NCI-H2081 (cell line): Measurements from ENCODE around the gene RPS19.
A peak's percentile ranks its signal among the peaks of the same experiment; 100 is the strongest.
"Not testable (repeated sequence)": the region's sequence is repeated elsewhere in the genome, so short reads cannot be mapped to it uniquely, and the experiment has no call there.

ENCODE experiments used
- DNase-seq, 2 experiments: peaks; one replicate each; lab custom pipeline; 2025; lab: John Stamatoyannopoulos, UW

RPS19 gene

GRCh38 chr19:41860419-41861115 lies 512 bp downstream of the RPS19 start:
- no peak for DNase-seq

- no peak for DNase-seq
Observed at GRCh38 chr19:41861116-41861768, 1.2 kb downstream of the RPS19 start.

- DNase-seq = no peak
Observed at GRCh38 chr19:41861846-41862245, 1.8 kb downstream of the RPS19 start.

DNA sequence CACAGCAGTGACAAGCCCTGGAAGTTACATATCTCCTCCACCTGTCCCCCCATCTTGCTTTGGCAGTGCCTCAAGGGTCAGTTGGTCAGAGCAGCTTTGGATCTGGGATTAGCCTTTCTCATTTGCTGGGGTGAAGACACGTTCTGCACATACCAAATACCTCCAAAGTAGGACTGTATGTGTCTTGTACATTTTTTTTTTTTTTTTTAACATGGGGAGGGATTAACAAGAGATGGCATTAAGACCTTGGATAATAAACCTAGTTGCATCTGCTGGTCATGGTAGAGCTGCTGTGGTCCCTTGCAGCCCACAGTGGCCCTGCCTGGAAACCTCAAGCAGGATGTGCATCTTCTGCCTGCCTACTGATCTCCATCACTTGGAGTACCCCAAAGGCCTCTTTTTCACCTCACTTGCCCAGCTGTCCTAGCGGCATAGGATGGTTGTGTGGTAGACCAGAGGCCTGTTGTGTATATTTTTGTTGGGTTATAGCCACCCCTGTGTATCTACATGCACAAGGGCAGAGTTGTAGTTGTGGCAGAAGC lies 2.5 kb downstream of the RPS19 start:
- DNase-seq = no peak

DNA sequence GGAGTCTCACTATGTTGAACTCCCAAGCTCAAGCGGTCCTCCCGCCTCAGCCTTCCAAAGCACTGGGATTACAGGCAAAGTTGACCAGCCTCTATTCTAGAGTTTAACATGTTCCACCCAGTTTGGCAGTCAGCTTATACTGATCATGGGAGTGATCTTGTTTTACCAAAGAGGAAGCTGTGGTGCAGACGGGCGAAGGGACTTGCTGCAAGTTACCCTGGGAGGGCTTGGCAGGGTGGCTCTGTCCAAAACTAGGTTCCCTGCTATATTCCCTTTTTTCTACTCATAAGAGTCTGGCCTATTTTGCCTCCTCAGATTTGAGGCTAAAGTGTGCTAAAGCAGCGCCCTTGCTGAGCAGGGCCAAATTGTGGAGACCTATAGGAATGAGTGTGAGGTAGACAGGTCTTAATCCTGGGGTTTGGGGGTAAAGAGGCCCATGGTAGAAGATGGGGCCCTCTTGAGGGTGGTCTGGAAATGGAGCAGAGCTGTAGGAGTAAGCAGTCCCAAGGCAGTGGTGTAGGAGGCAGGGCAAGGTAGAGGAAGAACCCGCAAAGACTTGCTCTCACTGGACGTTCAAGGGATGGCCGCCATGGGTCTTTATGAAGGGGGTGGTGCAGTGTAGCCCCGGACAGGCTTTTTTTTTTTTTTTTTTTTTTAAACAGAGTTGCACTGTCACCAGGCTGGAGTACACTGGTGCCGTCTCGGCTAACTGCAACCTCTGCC lies 3.3 kb downstream of the RPS19 start:
- no peak for DNase-seq

DNA sequence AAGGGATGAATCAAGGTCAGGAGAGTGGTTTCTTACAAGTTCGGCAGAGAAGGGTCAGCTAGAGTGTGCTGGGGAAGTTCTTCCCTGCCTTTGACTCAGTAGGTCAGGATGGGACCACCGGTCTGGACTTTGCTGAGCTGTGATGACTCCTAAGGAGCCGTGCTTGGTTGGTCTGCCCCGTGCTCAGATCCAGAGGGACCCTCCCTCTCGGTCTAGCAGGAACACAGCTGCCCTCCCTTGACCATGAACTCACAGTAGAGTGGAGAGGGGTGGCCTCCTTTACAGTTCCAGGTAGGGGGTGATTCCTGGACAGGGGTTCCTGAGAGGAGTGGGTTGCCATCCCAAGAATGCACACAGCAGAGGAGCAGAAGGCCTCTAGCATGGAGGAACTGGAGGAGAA lies 4.3 kb downstream of the RPS19 start:
- no peak for DNase-seq

GRCh38 chr19:41866284-41866683 lies 6.2 kb downstream of the RPS19 start:
- DNase-seq = no peak

- DNase-seq = no peak
Observed at GRCh38 chr19:41868120-41868988, 8.3 kb downstream of the RPS19 start.

- no peak for DNase-seq
Observed at GRCh38 chr19:41868989-41869300, 8.9 kb downstream of the RPS19 start.

- no peak for DNase-seq
Observed at GRCh38 chr19:41869374-41869955, 9.4 kb downstream of the RPS19 start.

- no peak for DNase-seq
Observed at GRCh38 chr19:41870401-41870873, 10.4 kb downstream of the RPS19 start.

DNA sequence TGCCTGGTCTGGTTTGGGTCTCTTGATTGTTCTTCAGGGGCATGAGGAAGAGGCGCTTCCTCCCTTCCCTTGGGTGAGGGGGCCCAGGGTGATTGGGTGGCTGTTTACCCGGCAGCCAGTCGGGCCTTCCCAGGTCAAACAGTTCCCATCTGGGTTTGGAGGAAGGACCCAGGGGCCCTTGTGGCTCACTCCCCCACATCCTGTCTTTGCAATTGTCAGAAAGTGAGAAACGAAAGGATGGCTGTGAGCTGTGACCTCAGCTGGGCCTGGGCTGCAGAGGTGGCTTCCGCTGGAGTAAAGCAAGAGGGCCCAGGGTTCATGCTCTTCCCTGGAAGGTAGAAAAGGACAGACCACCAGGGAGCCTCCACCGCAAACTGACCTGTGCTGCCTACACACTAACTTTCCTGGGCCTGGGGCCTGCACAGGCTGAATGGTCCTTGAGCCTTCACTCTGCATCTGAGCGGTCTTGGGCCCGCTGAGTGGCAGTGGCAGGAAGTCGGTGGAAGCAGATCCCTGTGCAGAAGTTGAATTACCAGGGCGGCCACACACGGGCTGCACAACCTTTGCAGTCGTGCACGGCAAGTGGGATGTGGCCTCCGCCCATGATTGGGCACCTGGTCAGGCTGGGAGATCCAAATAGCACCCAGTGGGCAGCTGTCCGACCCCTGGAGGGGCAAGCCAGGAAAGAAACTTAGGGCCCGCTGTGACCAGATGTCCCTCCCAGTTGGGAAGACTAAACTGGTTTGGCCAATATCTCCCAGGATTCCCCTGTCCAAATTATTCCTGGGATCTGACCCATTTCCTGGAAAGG lies 11.7 kb downstream of the RPS19 start:
- DNase-seq = no peak

DNA sequence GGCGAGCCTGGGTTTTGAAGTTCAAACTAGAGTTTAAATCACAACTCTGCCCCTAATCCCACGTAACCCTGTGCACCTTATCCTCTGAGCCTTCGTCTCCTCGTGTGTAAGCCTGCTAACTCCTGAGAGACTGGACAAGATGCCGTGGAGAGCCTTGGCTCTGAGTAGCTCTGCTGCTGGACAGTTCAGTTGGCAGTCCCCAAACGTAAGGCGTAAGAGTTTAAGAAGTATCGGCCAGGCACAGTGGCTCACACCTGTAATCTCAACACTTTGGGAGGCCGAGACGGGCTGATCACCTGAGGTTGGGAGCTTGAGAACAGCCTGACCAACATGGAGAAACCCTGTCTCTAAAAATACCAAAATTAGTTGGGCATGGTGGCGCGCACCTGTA lies 12.3 kb downstream of the RPS19 start:
- DNase-seq = no peak

DNA sequence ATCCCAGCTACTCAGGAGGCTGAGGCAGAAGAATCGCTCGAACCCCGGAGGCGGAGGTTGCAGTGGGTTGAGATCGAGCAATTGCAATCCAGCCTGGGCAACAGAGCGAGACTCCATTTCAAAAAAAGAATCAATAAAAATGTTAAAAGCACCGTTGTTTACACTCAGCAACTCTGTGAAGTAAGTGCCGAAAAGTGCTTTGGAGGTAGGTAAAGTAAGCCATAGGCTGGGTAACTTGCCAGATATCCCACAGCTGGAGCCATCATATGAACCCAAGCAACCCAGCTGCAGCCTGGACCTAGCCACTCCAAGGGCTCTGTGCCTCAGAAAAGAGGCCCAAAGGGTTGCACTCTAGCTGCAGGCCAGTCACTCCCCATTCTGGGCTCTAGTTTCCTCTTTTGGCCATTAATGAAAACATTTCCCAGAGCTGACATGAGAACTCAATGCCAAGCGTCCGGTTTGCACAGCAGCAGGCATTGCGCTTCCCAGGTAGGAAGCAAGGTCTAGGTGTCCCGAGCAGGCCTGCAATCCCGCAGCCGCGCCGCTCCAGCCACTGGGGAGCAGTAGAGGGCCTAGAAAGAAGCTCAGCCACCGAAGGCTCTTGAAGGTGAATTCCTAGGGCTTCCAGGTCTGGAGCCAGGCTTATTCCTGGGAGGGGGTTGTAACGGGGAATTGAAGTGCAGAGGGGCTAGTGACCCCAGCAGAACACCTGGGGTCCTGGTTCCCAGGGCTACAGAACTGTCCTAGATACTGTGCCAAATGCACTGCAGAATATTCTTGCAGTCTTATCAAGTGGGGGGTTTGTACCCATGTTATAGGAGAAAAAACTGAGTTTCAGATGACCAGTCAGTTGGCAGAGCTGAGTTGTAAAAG lies 13.0 kb downstream of the RPS19 start:
- peak; percentile 67 for DNase-seq

- DNase-seq = not testable (repeated sequence)
Observed at GRCh38 chr19:41875973-41876372, 15.9 kb downstream of the RPS19 start.

DNA sequence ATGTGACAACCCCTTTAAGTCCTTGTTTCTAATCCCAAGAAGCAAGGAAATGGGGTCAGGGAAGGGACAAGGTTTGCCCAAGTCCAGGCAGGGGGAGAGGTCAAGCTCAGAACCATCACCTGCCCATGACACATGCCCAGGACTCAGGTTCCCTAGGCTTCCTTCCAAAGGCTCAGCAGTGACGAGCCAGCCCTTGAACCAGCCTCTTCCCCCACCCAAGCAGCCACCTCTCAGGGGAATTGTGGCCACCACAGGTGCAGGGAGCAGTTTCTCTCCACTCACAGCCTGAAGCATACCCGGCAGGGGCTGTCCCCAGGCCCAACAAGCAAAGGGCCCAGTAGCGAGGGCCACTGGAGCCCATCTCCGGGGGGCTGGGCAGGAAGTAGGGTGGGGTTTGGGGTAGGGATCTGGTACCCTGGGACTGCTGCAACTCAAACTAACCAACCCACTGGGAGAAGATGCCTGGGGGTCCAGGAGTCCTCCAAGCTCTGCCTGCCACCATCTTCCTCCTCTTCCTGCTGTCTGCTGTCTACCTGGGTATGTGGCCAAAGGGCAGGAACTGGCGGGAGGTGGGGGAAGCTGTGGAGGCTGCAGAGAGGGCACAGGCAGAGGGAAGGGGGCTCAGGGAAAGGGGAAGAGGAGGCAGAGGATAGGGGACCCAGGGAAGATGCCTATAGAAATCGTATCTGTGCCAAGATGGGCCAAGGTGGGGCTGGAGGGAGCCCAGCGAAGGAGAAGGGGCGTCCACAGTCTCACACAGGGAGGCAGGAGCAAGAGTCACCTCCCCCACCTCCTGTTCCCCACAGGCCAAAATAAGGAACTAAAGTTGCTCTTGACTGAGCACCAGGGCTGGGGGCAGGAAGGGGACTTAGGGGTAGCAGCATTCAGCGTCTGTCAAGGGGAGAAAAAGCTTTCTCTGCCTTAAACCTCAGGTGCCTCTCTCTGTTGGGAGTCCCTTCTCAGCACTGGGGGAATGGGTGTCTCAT lies 17.1 kb downstream of the RPS19 start, which contains the start of gene CD79A:
TSS of gene CD79A (plus strand) at position 433 of the 986 bp plus-strand sequence. CDS start at position 459, 26 bp downstream.
- DNase-seq = no peak

DNA sequence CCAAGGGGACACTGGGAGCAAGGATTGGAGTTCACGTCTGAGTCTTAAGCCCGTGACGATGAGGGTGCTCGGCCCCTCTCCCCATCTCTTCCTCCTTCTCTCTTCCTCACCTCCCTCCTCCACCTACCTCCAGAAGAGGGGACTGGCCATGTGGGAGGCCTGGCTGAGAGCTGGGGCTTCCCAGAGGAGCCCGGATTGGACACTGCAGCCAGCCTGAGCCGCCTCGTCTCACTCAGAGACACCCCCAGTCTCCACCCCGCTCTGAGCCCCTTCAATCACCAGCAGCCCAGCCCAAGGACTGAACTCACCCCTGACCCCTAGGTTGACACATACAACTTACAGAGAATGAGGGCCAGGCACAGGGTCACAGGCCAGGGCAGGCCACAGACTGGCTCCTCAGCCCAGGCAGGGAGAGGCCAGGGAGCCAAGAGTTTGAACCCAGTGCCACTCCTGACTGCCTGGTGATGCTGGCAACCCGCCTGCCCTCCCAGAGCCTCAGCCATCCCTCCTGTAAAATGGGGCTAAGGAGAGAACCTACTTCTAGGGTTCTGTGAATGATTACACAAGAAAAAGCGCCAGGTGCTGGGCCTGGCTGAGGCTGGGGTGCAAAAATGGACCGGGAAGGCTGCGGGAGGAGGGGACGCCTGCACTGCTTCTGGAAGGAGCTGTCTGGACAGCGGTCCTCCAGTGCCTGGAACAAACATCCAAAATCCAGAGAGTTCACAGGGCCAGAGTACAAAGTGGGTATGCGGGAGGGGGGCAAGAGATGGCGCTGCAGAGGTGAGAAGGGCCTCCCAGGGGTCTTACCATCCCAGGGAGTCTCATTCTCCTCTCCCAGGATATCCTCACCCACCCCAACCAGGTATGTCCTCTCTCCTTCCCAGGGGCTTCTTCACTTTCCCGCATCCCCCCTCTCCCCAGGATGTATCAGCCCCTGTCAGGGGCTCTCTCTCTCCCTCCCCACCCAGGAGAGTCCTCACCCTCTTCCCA lies 18.2 kb downstream of the RPS19 start:
- DNase-seq = no peak
